GM23248 (cell line): ENCODE measurements around the gene BPGM.

ENCODE experiments used
- EZH2 ChIP-seq: fragments of 200-600 bp; sonication (generic); IDR thresholded peaks from 2 replicates; pipeline ENCODE4 v1.6.1; 2018; ENCODE audit warnings: antibody characterized with exemption, mild to moderate bottlenecking; ENCODE audit not compliant: insufficient read depth, poor library complexity, severe bottlenecking
- EZH2phosphoT487 ChIP-seq: fragments of 200-600 bp; sonication (generic); IDR thresholded peaks from 2 replicates; pipeline ENCODE4 v1.6.1; 2018; ENCODE audit warnings: antibody characterized with exemption, moderate library complexity, mild to moderate bottlenecking, low read depth; ENCODE audit not compliant: insufficient read depth

GRCh38 chr7:134637934-134638719 lies 8.5 kb upstream of the BPGM start:
- TF ChIP-seq EZH2phosphoT487, result no peak
- TF ChIP-seq EZH2, result no peak
